PC-3 (cell line): Measurements from ENCODE around the gene CCDC14. TPM values are rescaled to one million over a fixed set of nuclear protein-coding genes. Genes with fewer than 3 reads are reported as not detected.
"Not testable (repeated sequence)": the region's sequence is repeated elsewhere in the genome, so short reads cannot be mapped to it uniquely, and the experiment has no call there.

Source experiments
- ATAC-seq: fragments of 200-7000 bp; cut with Tn5 transposase; 2 replicates; pipeline ENCODE4 v1.9.1; 2020; ENCODE audit warnings: mild to moderate bottlenecking, moderate library complexity
- Bru-seq: library from RNA; stranded (reverse); fragments of 400-500 nt; gene quantifications from one replicate; lab custom pipeline; 2021; lab: Mats Ljungman, UMichigan
- BruChase-seq, 2 experiments: library from RNA; stranded (reverse); fragments of 400-500 nt; gene quantifications; one replicate each; lab custom pipeline; 2021; lab: Mats Ljungman, UMichigan
- BruUV-seq: library from RNA; stranded (reverse); fragments of 400-500 nt; replicated peaks from 2 replicates; lab custom pipeline; 2021; lab: Mats Ljungman, UMichigan
- CTCF ChIA-PET: fragments of 300-600 bp; sonication (Branson Sonifier 250); formaldehyde crosslinking; loops from one replicate; lab custom pipeline; 2022; ENCODE audit warnings: antibody characterized with exemption; lab: Charles Lee
- POLR2A ChIA-PET: fragments of 300-600 bp; sonication (Branson Sonifier 250); formaldehyde crosslinking; loops from one replicate; lab custom pipeline; 2022; ENCODE audit warnings: antibody characterized with exemption; ENCODE audit not compliant: unreplicated experiment; lab: Charles Lee
- DNase-seq: peaks from one replicate; pipeline ENCODE4 v3.0.0-alpha.2; 2015
- H2AFZ ChIP-seq: fragments of 300-600 bp; sonication (generic); 2 replicates; pipeline ENCODE4 v1.6.0; 2016; ENCODE audit warnings: antibody characterized with exemption, low read length
- H3F3A ChIP-seq: fragments of 300-600 bp; sonication (generic); one replicate; pipeline ENCODE4 v1.6.0; 2017; ENCODE audit warnings: antibody characterized with exemption, low read length, control low read depth, mild to moderate bottlenecking; ENCODE audit not compliant: unreplicated experiment
- H3K27ac ChIP-seq: fragments of 300-600 bp; sonication (generic); 2 replicates; pipeline ENCODE4 v1.5.1; 2016; ENCODE audit warnings: mild to moderate bottlenecking, low read length
- H3K27me3 ChIP-seq: fragments of 300-600 bp; sonication (generic); 2 replicates; pipeline ENCODE4 v1.6.1; 2016; ENCODE audit warnings: low read length, mixed read lengths
- H3K36me3 ChIP-seq: fragments of 300-600 bp; sonication (generic); 2 replicates; pipeline ENCODE4 v1.6.1; 2016; ENCODE audit warnings: low read depth, mixed run types, low read length, mixed read lengths
- H3K4me1 ChIP-seq: fragments of 300-600 bp; sonication (generic); 2 replicates; pipeline ENCODE4 v1.5.1; 2016; ENCODE audit warnings: low read length; ENCODE audit not compliant: insufficient read depth
- H3K4me2 ChIP-seq: fragments of 300-600 bp; sonication (generic); 2 replicates; pipeline ENCODE4 v1.6.0; 2016; ENCODE audit warnings: low read length
- H3K4me3 ChIP-seq: fragments of 300-600 bp; sonication (generic); 2 replicates; pipeline ENCODE4 v1.5.1; 2016; ENCODE audit warnings: mild to moderate bottlenecking, low read length, mixed read lengths
- H3K79me2 ChIP-seq: fragments of 300-600 bp; sonication (generic); 2 replicates; pipeline ENCODE4 v1.6.1; 2017; ENCODE audit warnings: low read length, mixed read lengths
- H3K9ac ChIP-seq: fragments of 300-600 bp; sonication (generic); 2 replicates; pipeline ENCODE4 v1.6.0; 2016; ENCODE audit warnings: mild to moderate bottlenecking, low read length
- H3K9me2 ChIP-seq: fragments of 300-600 bp; sonication (generic); replicated peaks from 2 replicates; pipeline ENCODE4 v1.6.1; 2016; ENCODE audit warnings: mixed run types, low read length, mixed read lengths
- H3K9me3 ChIP-seq: fragments of 300-600 bp; sonication (generic); 2 replicates; pipeline ENCODE4 v1.6.1; 2016; ENCODE audit warnings: low read length, mixed read lengths
- H4K20me1 ChIP-seq: fragments of 300-600 bp; sonication (generic); 2 replicates; pipeline ENCODE4 v1.6.1; 2016; ENCODE audit warnings: low read length, mixed read lengths
- CTCF ChIP-seq: fragments of 300-600 bp; sonication (generic); conservative IDR thresholded peaks from 2 replicates; pipeline ENCODE4 v1.5.1; 2017; ENCODE audit warnings: antibody characterized with exemption, low read depth, mild to moderate bottlenecking, low read length
- EZH2 ChIP-seq: fragments of 300-600 bp; sonication (generic); IDR thresholded peaks from one replicate; pipeline ENCODE4 v1.6.1; 2017; ENCODE audit warnings: antibody characterized with exemption, mild to moderate bottlenecking, low read length; ENCODE audit not compliant: unreplicated experiment
- EZH2phosphoT487 ChIP-seq: fragments of 300-600 bp; sonication (generic); IDR thresholded peaks from 2 replicates; pipeline ENCODE4 v1.6.1; 2018; ENCODE audit warnings: mild to moderate bottlenecking, antibody characterized with exemption, low read length, borderline replicate concordance
- intact Hi-C: fragments of 100-400 bp; cut with micrococcal nuclease; formaldehyde crosslinking; loops from 2 replicates; pipeline ENCODE4 v1.9.0; 2023
- long read RNA-seq: library from polyadenylated mRNA; unstranded; transcript quantifications from one replicate; pipeline ENCODE4 v2.0.0, GENCODE V29; 2021; ENCODE audit not compliant: unreplicated experiment
- total RNA-seq: library from RNA; depleted of rRNA; stranded (reverse); fragments of >200 nt; gene quantifications from 2 replicates; pipeline ENCODE4 v1.2.3, GENCODE V29; 2014; rRNA removed

The CCDC14 gene
- total RNA-seq (40.9 and 62.6 TPM in 2 replicates), Bru-seq, nascent RNA (percentile 75 among the genes with signal in this experiment), BruChase-seq, experiment 1, labeled RNA remaining after a 6-hour chase (percentile 74 among the genes with signal in this experiment), BruChase-seq, experiment 2, labeled RNA remaining after a 2-hour chase (percentile 75 among the genes with signal in this experiment)
- long read RNA-seq, full-length matches to known transcripts, result 5 of 45 reads
- long read RNA-seq, partial matches to known transcripts, result 6 of 45 reads
- long read RNA-seq, other reads (novel, unspliced or antisense), result 34 of 45 reads

GRCh38 chr3:123960781-123961507 lies at the start of gene CCDC14:
Gene CCDC14, minus strand, starts transcription at chr3:123961229. Its CDS starts 56 bp downstream, at chr3:123961173.
- H3K9me2 ChIP-seq, result no peaks in the 10 kb centered on the region
- no peak for TF ChIP-seq CTCF
- TF ChIP-seq EZH2, result no peak
- TF ChIP-seq EZH2phosphoT487, result no peak
- peak within 1 kb of the TSS; percentile 96 for H2AFZ ChIP-seq
- DNase-seq (peak; percentile 98), ATAC-seq (peak; percentile 98)
- no peaks in the 10 kb centered on the region for H3F3A ChIP-seq
- H3K4me2 ChIP-seq, result peak within 1 kb of the TSS; percentile 90
- peak within 1 kb of the TSS; percentile 94 for H3K9ac ChIP-seq
- TSS peak; percentile 83 for BruUV-seq
- no peaks in the 10 kb centered on the region for H3K27me3 ChIP-seq
- ChIA-PET CTCF (interaction anchor here (0.6 to 1.1 kb wide), 7 partner anchors 53 to 309 kb away, joined by 3 to 9 read pairs (median 4); no protein-coding TSS in a partner anchor), POLR2A (interaction anchor here (0.6 kb wide), 1 partner anchor 142 kb away, joined by 3 read pairs; no protein-coding TSS in a partner anchor)
- intact Hi-C loops, result loop anchor here (2.0 to 5.0 kb wide), 2 partner anchors 72 to 229 kb away; partner anchors contain the start of gene KALRN
- H3K36me3 ChIP-seq, result peaks cover 2% of the 10 kb centered on the region; the same call in 1 of the 2 replicates
- H3K4me1 ChIP-seq, result peaks cover 23% of the 10 kb centered on the region
- peaks cover 33% of the 10 kb centered on the region for H3K79me2 ChIP-seq
- H3K9me3 ChIP-seq, result no peaks in the 10 kb centered on the region
- no peaks in the 10 kb centered on the region for H4K20me1 ChIP-seq
- H3K27ac ChIP-seq, result peak within 1 kb of the TSS; percentile 64
- H3K4me3 ChIP-seq, result peak within 1 kb of the TSS; percentile 84

GRCh38 chr3:124008321-124008720 lies 47.3 kb upstream of the CCDC14 start:
- H3K9me2 ChIP-seq, H3K4me1 ChIP-seq, CTCF ChIA-PET, H3F3A ChIP-seq, H3K4me2 ChIP-seq, H3K27ac ChIP-seq, H3K36me3 ChIP-seq, H3K4me3 ChIP-seq, H3K9ac ChIP-seq, H2AFZ ChIP-seq, intact Hi-C loops, H3K9me3 ChIP-seq, H3K79me2 ChIP-seq, DNase-seq, H4K20me1 ChIP-seq, POLR2A ChIA-PET, BruUV-seq: not testable (repeated sequence)
- peaks cover 31% of the 10 kb centered on the region for H3K27me3 ChIP-seq
- ATAC-seq, result peak; percentile 37; the same call in 1 of the 2 replicates

DNA sequence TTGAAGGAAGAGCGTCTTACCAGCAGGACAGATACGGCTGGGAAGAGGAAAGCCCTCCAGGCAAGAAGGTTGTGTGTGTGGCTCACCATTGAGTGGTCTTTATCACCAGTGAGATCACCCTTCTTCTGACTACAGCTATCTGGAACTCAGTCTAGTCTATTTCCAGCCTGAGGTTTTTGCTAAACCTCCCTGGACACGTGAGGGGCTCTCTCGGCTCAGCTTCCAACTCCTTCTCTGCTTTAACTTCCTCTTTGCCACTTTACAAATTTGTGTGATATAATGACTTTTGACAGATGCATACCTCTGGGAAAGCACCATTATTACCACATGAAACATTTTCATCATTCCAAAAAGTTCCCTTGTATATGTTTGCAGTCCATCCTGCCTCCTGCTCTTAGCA lies 46.2 kb upstream of the CCDC14 start:
- BruUV-seq, result no TSS peak
- no peaks in the 10 kb centered on the region for H3K79me2 ChIP-seq
- H3K4me3 ChIP-seq, result no peak overlapping the region
- TF ChIP-seq EZH2 (no peak), CTCF (no peak), EZH2phosphoT487 (no peak)
- no peaks in the 10 kb centered on the region for H3K9me3 ChIP-seq
- H2AFZ ChIP-seq, result no peak overlapping the region
- H3K36me3 ChIP-seq, result no peaks in the 10 kb centered on the region
- no peaks in the 10 kb centered on the region for H4K20me1 ChIP-seq
- ATAC-seq, result no peak
- no peak overlapping the region for H3K27ac ChIP-seq
- H3K9me2 ChIP-seq, result no peaks in the 10 kb centered on the region
- ChIA-PET CTCF (no interaction called here), POLR2A (no interaction called here)
- no peak overlapping the region for H3K9ac ChIP-seq
- no peak for DNase-seq
- H3F3A ChIP-seq, result no peaks in the 10 kb centered on the region
- no peaks in the 10 kb centered on the region for H3K4me1 ChIP-seq
- intact Hi-C loops, result no loop called here
- H3K27me3 ChIP-seq, result peaks cover 29% of the 10 kb centered on the region
- no peak overlapping the region for H3K4me2 ChIP-seq

GRCh38 chr3:124002405-124003079 lies 41.5 kb upstream of the CCDC14 start:
- H3K27me3 ChIP-seq, result peaks cover 51% of the 10 kb centered on the region
- POLR2A ChIA-PET, H3K4me2 ChIP-seq: not testable (repeated sequence)

More at GRCh38 chr3:124002405-124003079, 41.5 kb upstream of the CCDC14 start:
- H2AFZ ChIP-seq, BruUV-seq, H3K27ac ChIP-seq, DNase-seq, H3K36me3 ChIP-seq, H3K9ac ChIP-seq, intact Hi-C loops, H3F3A ChIP-seq, H3K4me1 ChIP-seq, H3K79me2 ChIP-seq, H3K9me3 ChIP-seq, H3K9me2 ChIP-seq, H3K4me3 ChIP-seq, H4K20me1 ChIP-seq: not testable (repeated sequence)
- peak; percentile 93 for ATAC-seq
- CTCF ChIA-PET, result interaction anchor here (1.0 kb wide), 1 partner anchor 30 kb away, joined by 4 read pairs; no protein-coding TSS in a partner anchor
